Lower leg skin (tissue), 4 donors: Measurements from ENCODE around the gene ABCA1. TPM values are rescaled to one million over a fixed set of nuclear protein-coding genes. Genes with fewer than 3 reads are reported as not detected.

Source experiments
- DNase-seq, 2 donors: peaks; one replicate each; pipeline ENCODE4 v3.0.0-alpha.2; 2019; ENCODE audit warnings: low spot score in 2 of 2
- H3K4me3 ChIP-seq: fragments of 200-600 bp; sonication (generic); 2 replicates; pipeline ENCODE4 v1.5.1; 2017; ENCODE audit warnings: mild to moderate bottlenecking, low read depth; ENCODE audit not compliant: poor library complexity, severe bottlenecking
- POLR2A ChIP-seq, 2 donors: fragments of 450-650 bp; IDR thresholded peaks; one replicate each; pipeline ENCODE4 v1.6.1; 2016 to 2017; ENCODE audit warnings: antibody characterized with exemption in 2 of 2, mild to moderate bottlenecking in 1 of 2, moderate library complexity in 1 of 2
- WGBS, 2 donors: methylation state at CpG; one replicate each; pipeline ENCODE4 v1.1.5; 2018; 5-methylcytosine and 5-hydroxymethylcytosine counted together
- intact Hi-C: fragments of 100-400 bp; cut with DNase I; formaldehyde crosslinking; loops from one replicate; pipeline ENCODE4 v1.15.0; 2023; ENCODE audit warnings: low total_unique reads
- total RNA-seq, 4 donors: library from RNA; depleted of rRNA; stranded (reverse); fragments of >200 nt; gene quantifications; one replicate each; pipeline ENCODE4 v1.1.0, GENCODE V29; 2016
- TF ChIP-seq, protein P1 (sequence below), 3 donors: fragments of 450-650 bp; IDR thresholded peaks; one replicate each; pipeline ENCODE4 v1.5.1; 2016; ENCODE audit warnings: antibody characterized with exemption in 3 of 3, mild to moderate bottlenecking in 3 of 3, moderate library complexity in 2 of 3

ABCA1 gene
- total RNA-seq, 4 donors from 2014 or later: 35.6 to 60.7 (median 39.8) TPM

DNA sequence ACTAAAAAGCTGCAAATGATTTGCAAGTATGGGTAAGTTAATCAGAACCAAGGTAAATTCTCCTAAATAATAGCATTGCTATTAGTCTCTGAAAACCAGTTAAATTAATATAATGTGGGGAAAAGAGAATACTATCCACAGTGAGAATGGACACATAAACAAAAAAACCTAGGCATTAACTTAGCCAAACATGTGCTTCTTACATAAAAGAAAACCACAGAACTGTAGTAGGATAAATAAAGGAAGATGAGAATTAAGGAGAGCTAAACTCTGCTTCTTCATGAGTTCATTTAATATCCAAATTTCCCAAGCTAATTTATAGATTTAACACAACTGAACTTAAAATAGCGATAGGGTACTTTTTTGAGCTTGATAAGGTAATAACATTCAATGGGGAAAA, 31.8 kb downstream of the ABCA1 start:
- intact Hi-C loops: no loop called here
- TF ChIP-seq POLR2A (IDR thresholded peaks at IDR 0.05): no peak
- TF ChIP-seq, protein P1, sequence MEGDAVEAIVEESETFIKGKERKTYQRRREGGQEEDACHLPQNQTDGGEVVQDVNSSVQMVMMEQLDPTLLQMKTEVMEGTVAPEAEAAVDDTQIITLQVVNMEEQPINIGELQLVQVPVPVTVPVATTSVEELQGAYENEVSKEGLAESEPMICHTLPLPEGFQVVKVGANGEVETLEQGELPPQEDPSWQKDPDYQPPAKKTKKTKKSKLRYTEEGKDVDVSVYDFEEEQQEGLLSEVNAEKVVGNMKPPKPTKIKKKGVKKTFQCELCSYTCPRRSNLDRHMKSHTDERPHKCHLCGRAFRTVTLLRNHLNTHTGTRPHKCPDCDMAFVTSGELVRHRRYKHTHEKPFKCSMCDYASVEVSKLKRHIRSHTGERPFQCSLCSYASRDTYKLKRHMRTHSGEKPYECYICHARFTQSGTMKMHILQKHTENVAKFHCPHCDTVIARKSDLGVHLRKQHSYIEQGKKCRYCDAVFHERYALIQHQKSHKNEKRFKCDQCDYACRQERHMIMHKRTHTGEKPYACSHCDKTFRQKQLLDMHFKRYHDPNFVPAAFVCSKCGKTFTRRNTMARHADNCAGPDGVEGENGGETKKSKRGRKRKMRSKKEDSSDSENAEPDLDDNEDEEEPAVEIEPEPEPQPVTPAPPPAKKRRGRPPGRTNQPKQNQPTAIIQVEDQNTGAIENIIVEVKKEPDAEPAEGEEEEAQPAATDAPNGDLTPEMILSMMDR (IDR thresholded peaks at IDR 0.05): no peak
- no peak for DNase-seq
- 98 to 100% methylated on average over 1 of the region's 1 CpG for WGBS, 2 donors
- no peak overlapping the region for H3K4me3 ChIP-seq

DNA sequence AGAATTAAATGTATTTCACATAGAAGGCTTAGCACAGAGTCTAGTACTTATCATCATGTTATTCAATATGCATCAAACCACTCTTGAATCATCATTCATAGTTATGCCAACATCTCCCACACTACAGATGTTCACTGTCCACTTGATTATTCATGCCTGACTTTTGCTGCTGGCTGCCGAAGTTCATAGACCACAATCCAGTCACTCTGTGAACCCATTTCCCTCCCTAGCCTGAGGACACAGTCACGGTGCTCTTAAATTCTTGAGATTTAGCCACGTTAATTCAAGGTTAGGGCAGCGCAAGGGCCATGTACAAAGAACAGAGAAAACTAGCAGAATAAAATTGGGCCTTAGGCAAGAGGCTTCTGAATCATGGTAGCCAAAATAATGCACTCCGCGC, 32.4 kb downstream of the ABCA1 start:
- intact Hi-C loops: no loop called here
- DNase-seq: no peak

DNA sequence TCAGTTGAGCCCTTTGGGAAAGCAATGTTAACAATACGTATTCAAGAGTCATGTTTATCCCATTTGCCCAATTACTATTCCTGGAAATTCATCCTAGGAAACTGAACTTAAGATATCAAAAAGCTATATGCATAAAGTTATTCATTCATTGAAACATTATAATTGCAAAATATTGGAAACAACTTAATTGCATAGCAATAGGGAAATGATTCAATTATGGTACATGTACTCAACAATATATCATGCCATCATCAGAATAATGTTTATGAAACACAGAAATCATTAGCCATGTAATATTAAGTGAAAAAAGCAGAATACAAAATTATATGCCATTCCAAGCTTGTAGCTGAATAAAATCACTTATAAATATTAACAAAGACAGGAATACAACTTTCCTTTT, 35.3 kb downstream of the ABCA1 start:
- WGBS, 2 donors: 78 to 87% methylated on average over 1 of the region's 1 CpG
- TF ChIP-seq, protein P1 (IDR thresholded peaks at IDR 0.05): no peak
- no peak for TF ChIP-seq POLR2A (IDR thresholded peaks at IDR 0.05)
- no peak for DNase-seq
- H3K4me3 ChIP-seq: no peak overlapping the region
- intact Hi-C loops: no loop called here

More for the DNA sequence above, 32.4 kb downstream of the ABCA1 start:
- TF ChIP-seq POLR2A (IDR thresholded peaks at IDR 0.05): no peak
- TF ChIP-seq, protein P1 (IDR thresholded peaks at IDR 0.05): no peak
- H3K4me3 ChIP-seq: no peak overlapping the region
- WGBS, 2 donors: 32 to 52% methylated on average over 6 of the region's 6 CpGs

DNA sequence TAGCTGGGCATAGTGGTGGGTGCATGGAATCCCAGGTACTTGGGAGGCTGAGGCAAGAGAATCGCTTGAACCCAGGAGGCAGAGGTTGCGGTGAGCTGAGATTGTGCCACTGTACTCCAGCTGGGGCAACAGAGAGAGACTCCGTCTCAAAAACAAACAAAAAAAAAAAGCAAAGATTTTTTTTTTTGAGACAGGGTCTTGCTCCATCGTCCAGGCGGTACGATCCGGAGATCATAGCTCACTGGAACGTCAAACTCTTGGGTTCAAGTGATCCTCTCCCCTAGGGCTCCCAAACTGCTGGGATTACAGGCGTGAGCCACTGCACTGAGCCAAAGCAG, 37.6 kb downstream of the ABCA1 start:
- intact Hi-C loops: no loop called here
- DNase-seq: no peak
- 96 to 97% methylated on average over 9 of the region's 9 CpGs for WGBS, 2 donors
- TF ChIP-seq, protein P1 (IDR thresholded peaks at IDR 0.05): no peak
- TF ChIP-seq POLR2A (IDR thresholded peaks at IDR 0.05): no peak
- no peak overlapping the region for H3K4me3 ChIP-seq

DNA sequence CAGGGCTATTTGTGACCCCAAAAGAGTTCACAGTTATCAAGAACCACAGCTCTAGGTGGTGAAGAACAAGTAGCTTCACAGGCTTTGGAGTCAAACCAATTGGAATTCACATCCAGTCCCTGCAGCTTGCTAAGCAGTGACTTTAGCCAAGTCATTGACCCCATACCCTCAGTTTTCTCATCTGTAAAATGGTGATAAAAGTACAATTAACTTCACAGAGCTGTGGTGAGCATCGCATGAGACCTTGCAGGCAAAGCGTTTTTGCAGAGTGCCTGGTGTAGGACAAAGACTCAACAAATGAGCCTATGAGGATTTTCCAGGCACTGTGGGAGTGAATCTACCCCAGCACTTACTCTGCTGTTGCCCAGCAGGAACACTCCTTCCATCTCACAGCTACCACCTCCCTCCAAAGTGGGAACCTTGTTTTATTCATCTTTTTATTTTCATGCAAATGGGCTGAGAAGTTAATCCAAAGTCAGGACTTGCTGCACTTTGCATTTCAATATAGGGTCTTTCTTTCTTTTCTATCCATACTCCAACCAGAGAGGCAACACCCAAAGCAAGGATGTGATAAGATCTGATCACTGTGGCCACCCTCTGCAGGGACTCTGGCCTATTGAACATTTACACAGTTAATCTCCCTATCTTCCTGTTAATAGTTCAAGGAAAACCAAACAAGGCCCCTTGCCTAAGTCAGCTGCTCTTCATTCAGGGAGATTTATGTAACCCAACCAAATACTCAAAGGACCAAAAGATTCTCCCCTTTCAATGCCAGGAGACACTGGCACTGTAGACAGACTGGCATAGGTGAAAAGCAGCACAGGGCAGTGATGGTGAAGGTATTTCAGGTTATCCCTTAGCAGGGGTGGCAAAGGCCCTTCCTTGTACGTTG, 41.9 kb downstream of the ABCA1 start:
- 90 to 93% methylated on average over 3 of the region's 3 CpGs for WGBS, 2 donors
- no peak for TF ChIP-seq POLR2A (IDR thresholded peaks at IDR 0.05)
- TF ChIP-seq, protein P1 (IDR thresholded peaks at IDR 0.05): no peak
- no peak overlapping the region for H3K4me3 ChIP-seq
- DNase-seq: peak in 1 of 2 donors; percentile 36
- intact Hi-C loops: no loop called here
